Caco-2 (cell line): ENCODE data around the gene YY1. TPM values are rescaled to one million over a fixed set of nuclear protein-coding genes. Genes with fewer than 3 reads are reported as not detected.

Source experiments
- BruUV-seq: library from RNA; stranded (reverse); fragments of 400-500 nt; replicated peaks from 2 replicates; lab custom pipeline; 2021; lab: Mats Ljungman, UMichigan
- CTCF ChIA-PET: fragments of 300-600 bp; sonication (Branson Sonifier 250); formaldehyde crosslinking; loops from one replicate; lab custom pipeline; 2022; ENCODE audit warnings: antibody characterized with exemption; lab: Charles Lee
- POLR2A ChIA-PET: fragments of 300-600 bp; sonication (Branson Sonifier 250); formaldehyde crosslinking; loops from one replicate; lab custom pipeline; 2022; ENCODE audit warnings: antibody characterized with exemption; lab: Charles Lee
- DNase-seq, 2 experiments: peaks; one replicate each; pipeline versions ENCODE4 v3.0.0 to v3.0.0-alpha.2; 2020 to 2022
- H3K27me3 ChIP-seq: replicated peaks from 2 replicates; pipeline ENCODE4 v1.6.0; 2011; ENCODE audit warnings: low read length; ENCODE audit not compliant: control insufficient read depth, insufficient read depth
- H3K36me3 ChIP-seq: 2 replicates; pipeline ENCODE4 v1.5.1; 2011; ENCODE audit warnings: low read length; ENCODE audit not compliant: control insufficient read depth, insufficient read depth
- H3K4me1 ChIP-seq: fragments of 250-450 bp; sonication (Bioruptor Pico); 2 replicates; pipeline ENCODE4 v1.5.1; 2020; ENCODE audit warnings: mild to moderate bottlenecking
- H3K4me3 ChIP-seq: 2 replicates; pipeline ENCODE4 v1.5.1; 2011; ENCODE audit warnings: low read depth, mild to moderate bottlenecking, control low read depth, low read length
- H3K9me3 ChIP-seq: fragments of 250-450 bp; sonication (Bioruptor Pico); 2 replicates; pipeline ENCODE4 v1.5.1; 2020; ENCODE audit warnings: mild to moderate bottlenecking, moderate library complexity
- H3K27ac Mint-ChIP-seq: one replicate; pipeline ENCODE4 v1.8.0; 2022; ENCODE audit warnings: mixed read lengths; ENCODE audit not compliant: unreplicated experiment
- H3K27me3 Mint-ChIP-seq: one replicate; pipeline ENCODE4 v1.8.0; 2022; ENCODE audit warnings: mixed read lengths; ENCODE audit not compliant: insufficient read depth, unreplicated experiment
- H3K36me3 Mint-ChIP-seq: one replicate; pipeline ENCODE4 v1.8.0; 2022; ENCODE audit warnings: mild to moderate bottlenecking, mixed read lengths; ENCODE audit not compliant: insufficient read depth, unreplicated experiment
- H3K4me1 Mint-ChIP-seq: one replicate; pipeline ENCODE4 v1.8.0; 2022; ENCODE audit warnings: low read depth, mixed read lengths; ENCODE audit not compliant: unreplicated experiment
- H3K4me3 Mint-ChIP-seq: one replicate; pipeline ENCODE4 v1.8.0; 2022; ENCODE audit warnings: mild to moderate bottlenecking, moderate library complexity, mixed read lengths; ENCODE audit not compliant: unreplicated experiment
- H3K9me3 Mint-ChIP-seq: one replicate; pipeline ENCODE4 v1.8.0; 2022; ENCODE audit warnings: mixed read lengths; ENCODE audit not compliant: unreplicated experiment
- intact Hi-C: fragments of 100-400 bp; cut with micrococcal nuclease; formaldehyde crosslinking; loops from one replicate; pipeline ENCODE4 v1.10.0; 2022; ENCODE audit not compliant: unreplicated experiment
- total RNA-seq: library from RNA; stranded (reverse); gene quantifications from 2 replicates; pipeline ENCODE4 v1.2.3, GENCODE V29; 2022
- TF ChIP-seq, protein P1 (sequence below), 2 experiments: fragments of 200-600 bp in 1 of 2; IDR thresholded peaks; 1 replicate in 1 of 2; 2 replicates in 1 of 2; pipeline versions ENCODE4 v1.5.1 to v1.8.0; 2011 to 2022; ENCODE audit warnings: antibody characterized with exemption in 1 of 2, control low read depth in 1 of 2, inconsistent platforms in 1 of 2, low read depth in 1 of 2, low read length in 1 of 2, mild to moderate bottlenecking in 1 of 2, moderate library complexity in 1 of 2; ENCODE audit not compliant: insufficient read depth in 1 of 2, severe bottlenecking in 1 of 2, unreplicated experiment in 1 of 2

Gene YY1
- total RNA-seq, 1 experiment from 2014 or later, result 94.1 TPM

DNA sequence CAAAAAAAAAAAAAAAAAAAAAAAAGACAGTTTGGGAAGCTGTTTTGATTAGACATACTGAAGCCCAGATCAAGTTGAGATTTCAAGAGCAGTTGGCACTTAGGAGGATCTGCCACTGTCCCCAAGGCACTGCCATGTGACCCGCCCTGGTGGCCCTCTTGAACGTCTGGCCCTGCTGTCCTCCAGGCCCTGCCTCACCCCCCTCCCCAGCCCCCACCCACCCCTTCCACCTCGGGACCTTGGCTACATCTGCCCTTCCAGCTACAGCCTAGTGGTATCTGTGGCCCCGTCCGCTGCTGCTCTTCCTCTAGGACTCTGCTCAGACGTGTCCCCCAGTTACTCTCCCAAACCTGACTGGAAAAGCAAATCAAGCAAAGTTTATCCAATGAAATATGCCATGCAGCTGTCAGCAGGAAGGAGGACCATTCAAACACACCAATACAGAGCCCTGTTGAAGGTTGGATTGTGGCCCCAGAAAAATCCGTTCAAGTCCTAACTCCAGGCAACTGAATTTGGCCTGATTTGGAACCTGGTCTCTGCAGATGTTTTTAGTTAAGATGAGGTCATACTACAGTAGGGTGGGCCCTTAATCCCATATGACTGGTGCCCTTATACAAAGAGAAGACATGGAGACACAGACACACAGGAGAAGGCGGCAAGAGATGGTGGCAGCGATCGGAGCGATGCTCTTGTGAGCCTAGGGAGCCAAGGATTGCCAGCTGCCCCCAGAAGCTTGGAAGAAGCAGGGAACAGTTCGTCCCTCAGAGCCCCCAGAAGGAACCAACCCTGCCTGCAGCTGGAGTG lies 49.6 kb downstream of the YY1 start:
- POLR2A ChIA-PET, result no interaction called here
- CTCF ChIA-PET, result interaction anchor here (1.2 kb wide), 1 partner anchor 42 kb away, joined by 4 read pairs; no protein-coding TSS in a partner anchor
- no peaks in the 10 kb centered on the region for H3K27me3 ChIP-seq

GRCh38 chr14:100289916-100290606 lies 51.1 kb downstream of the YY1 start:
- Histone ChIP-seq H3K36me3 (no peaks in the 10 kb centered on the region; the same call in 1 of the 2 replicates), H3K27me3 (no peaks in the 10 kb centered on the region), H3K9me3 (no peaks in the 10 kb centered on the region), H3K4me3 (no peak overlapping the region), H3K4me1 (0 out of 2 replicates have a peak, but pooled peaks cover 5% of the 10 kb centered on the region)
- H3K4me1 Mint-ChIP-seq, result peaks cover 6% of the 10 kb centered on the region
- H3K27me3 Mint-ChIP-seq, result no peaks in the 10 kb centered on the region
- H3K36me3 Mint-ChIP-seq, result peaks cover 25% of the 10 kb centered on the region
- no peak for DNase-seq
- H3K4me3 Mint-ChIP-seq, result no peak overlapping the region
- POLR2A ChIA-PET, result interaction anchor here (0.5 kb wide), 1 partner anchor 1416 kb away, joined by 3 read pairs; no protein-coding TSS in a partner anchor
- TF ChIP-seq, protein P1, sequence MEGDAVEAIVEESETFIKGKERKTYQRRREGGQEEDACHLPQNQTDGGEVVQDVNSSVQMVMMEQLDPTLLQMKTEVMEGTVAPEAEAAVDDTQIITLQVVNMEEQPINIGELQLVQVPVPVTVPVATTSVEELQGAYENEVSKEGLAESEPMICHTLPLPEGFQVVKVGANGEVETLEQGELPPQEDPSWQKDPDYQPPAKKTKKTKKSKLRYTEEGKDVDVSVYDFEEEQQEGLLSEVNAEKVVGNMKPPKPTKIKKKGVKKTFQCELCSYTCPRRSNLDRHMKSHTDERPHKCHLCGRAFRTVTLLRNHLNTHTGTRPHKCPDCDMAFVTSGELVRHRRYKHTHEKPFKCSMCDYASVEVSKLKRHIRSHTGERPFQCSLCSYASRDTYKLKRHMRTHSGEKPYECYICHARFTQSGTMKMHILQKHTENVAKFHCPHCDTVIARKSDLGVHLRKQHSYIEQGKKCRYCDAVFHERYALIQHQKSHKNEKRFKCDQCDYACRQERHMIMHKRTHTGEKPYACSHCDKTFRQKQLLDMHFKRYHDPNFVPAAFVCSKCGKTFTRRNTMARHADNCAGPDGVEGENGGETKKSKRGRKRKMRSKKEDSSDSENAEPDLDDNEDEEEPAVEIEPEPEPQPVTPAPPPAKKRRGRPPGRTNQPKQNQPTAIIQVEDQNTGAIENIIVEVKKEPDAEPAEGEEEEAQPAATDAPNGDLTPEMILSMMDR (IDR thresholded peaks at IDR 0.05; ENCODE audit: insufficient read depth in 1 of 2, low read depth in 1 of 2, low read length in 1 of 2, severe bottlenecking in 1 of 2, unreplicated experiment in 1 of 2), result no peak
- intact Hi-C loops, result no loop called here
- no peaks in the 10 kb centered on the region for H3K9me3 Mint-ChIP-seq
- no peak overlapping the region for H3K27ac Mint-ChIP-seq
- CTCF ChIA-PET, result interaction anchor here (0.6 to 0.7 kb wide), 2 partner anchors 13 to 87 kb away, joined by 3 read pairs; no protein-coding TSS in a partner anchor
- no TSS peak for BruUV-seq

More for the DNA sequence above, 49.6 kb downstream of the YY1 start:
- no TSS peak for BruUV-seq
- Mint-ChIP-seq H3K36me3 (peaks cover 32% of the 10 kb centered on the region), H3K9me3 (no peaks in the 10 kb centered on the region), H3K27me3 (no peaks in the 10 kb centered on the region), H3K4me1 (peaks cover 6% of the 10 kb centered on the region), H3K4me3 (no peak overlapping the region), H3K27ac (no peak overlapping the region)
- no peak for DNase-seq
- TF ChIP-seq, protein P1 (IDR thresholded peaks at IDR 0.05; ENCODE audit: insufficient read depth in 1 of 2, low read depth in 1 of 2, low read length in 1 of 2, severe bottlenecking in 1 of 2, unreplicated experiment in 1 of 2), result no peak
- Histone ChIP-seq H3K9me3 (no peaks in the 10 kb centered on the region), H3K4me3 (no peak overlapping the region), H3K36me3 (no peaks in the 10 kb centered on the region; the same call in 1 of the 2 replicates), H3K4me1 (0 out of 2 replicates have a peak, but pooled peaks cover 5% of the 10 kb centered on the region)
- intact Hi-C loops, result no loop called here
